GM23248 (cell line): ENCODE measurements around the gene IHH. TPM values are rescaled to one million over a fixed set of nuclear protein-coding genes. Genes with fewer than 3 reads are reported as not detected.

Experiments
- DNase-seq: peaks from one replicate; pipeline ENCODE4 v3.0.0-alpha.2; 2015
- H2AFZ ChIP-seq: fragments of 200-600 bp; sonication (generic); 2 replicates; pipeline ENCODE4 v1.6.1; 2016; ENCODE audit warnings: antibody characterized with exemption
- H3F3A ChIP-seq: fragments of 200-600 bp; sonication (generic); 2 replicates; pipeline ENCODE4 v1.6.1; 2016; ENCODE audit warnings: mild to moderate bottlenecking, antibody characterized with exemption, mixed run types; ENCODE audit not compliant: insufficient read depth
- H3K27ac ChIP-seq: fragments of 200-600 bp; sonication (generic); 2 replicates; pipeline ENCODE4 v1.5.1; 2016; ENCODE audit warnings: mild to moderate bottlenecking
- H3K27me3 ChIP-seq: fragments of 200-600 bp; sonication (generic); replicated peaks from 2 replicates; pipeline ENCODE4 v1.6.1; 2016; ENCODE audit warnings: mild to moderate bottlenecking; ENCODE audit not compliant: insufficient read depth
- H3K36me3 ChIP-seq: fragments of 200-600 bp; sonication (generic); 2 replicates; pipeline ENCODE4 v1.6.1; 2016; ENCODE audit warnings: low read depth, mild to moderate bottlenecking
- H3K4me1 ChIP-seq: fragments of 200-600 bp; sonication (generic); 2 replicates; pipeline ENCODE4 v1.6.1; 2016; ENCODE audit warnings: mild to moderate bottlenecking; ENCODE audit not compliant: insufficient read depth
- H3K4me2 ChIP-seq: fragments of 200-600 bp; sonication (generic); one replicate; pipeline ENCODE4 v1.6.1; 2016; ENCODE audit warnings: mild to moderate bottlenecking; ENCODE audit not compliant: unreplicated experiment
- H3K4me3 ChIP-seq: fragments of 200-600 bp; sonication (generic); 2 replicates; pipeline ENCODE4 v1.5.1; 2016; ENCODE audit warnings: mild to moderate bottlenecking
- H3K79me2 ChIP-seq: fragments of 200-600 bp; sonication (generic); 2 replicates; pipeline ENCODE4 v1.6.1; 2016; ENCODE audit warnings: mild to moderate bottlenecking; ENCODE audit not compliant: insufficient read depth
- H3K9ac ChIP-seq: fragments of 200-600 bp; sonication (generic); 2 replicates; pipeline ENCODE4 v1.6.1; 2016; ENCODE audit warnings: mild to moderate bottlenecking
- H3K9me2 ChIP-seq: fragments of 200-600 bp; sonication (generic); 2 replicates; pipeline ENCODE4 v1.6.1; 2016; ENCODE audit warnings: mixed run types, mild to moderate bottlenecking, moderate library complexity; ENCODE audit not compliant: insufficient read depth
- H3K9me3 ChIP-seq: fragments of 200-600 bp; sonication (generic); one replicate; pipeline ENCODE4 v1.6.1; 2017; ENCODE audit warnings: low read depth
- H4K20me1 ChIP-seq: fragments of 200-600 bp; sonication (generic); 2 replicates; pipeline ENCODE4 v1.6.0; 2016; ENCODE audit not compliant: insufficient read depth
- EZH2 ChIP-seq: fragments of 200-600 bp; sonication (generic); IDR thresholded peaks from 2 replicates; pipeline ENCODE4 v1.6.1; 2018; ENCODE audit warnings: antibody characterized with exemption, mild to moderate bottlenecking; ENCODE audit not compliant: insufficient read depth, poor library complexity, severe bottlenecking
- EZH2phosphoT487 ChIP-seq: fragments of 200-600 bp; sonication (generic); IDR thresholded peaks from 2 replicates; pipeline ENCODE4 v1.6.1; 2018; ENCODE audit warnings: antibody characterized with exemption, moderate library complexity, mild to moderate bottlenecking, low read depth; ENCODE audit not compliant: insufficient read depth
- WGBS, 2 experiments: methylation state at CpG; one replicate each; pipeline ENCODE4 v1.1.6; 2015 to 2017; ENCODE audit warnings: low lambda C conversion rate in 2 of 2, low coverage in 1 of 2; ENCODE audit errors: missing lambda C conversion rate in 2 of 2; 5-methylcytosine and 5-hydroxymethylcytosine counted together
- in situ Hi-C: fragments of 300-500 bp; cut with MboI; formaldehyde crosslinking; loops from 2 replicates; pipeline ENCODE4 v1.15.0; 2020
- polyA plus RNA-seq: library from polyadenylated mRNA; unstranded; fragments of >200 nt; fragmentation: Nextera tagmentation; extraction: Ambion mirVana; gene quantifications from 2 replicates; pipeline ENCODE4 v1.2.1, GENCODE V29; 2016
- total RNA-seq: library from RNA; depleted of rRNA; stranded (reverse); fragments of >200 nt; shearing (Covaris generic); gene quantifications from 2 replicates; pipeline ENCODE4 v1.2.3, GENCODE V29; 2014

Gene IHH
- total and polyA plus RNA-seq, 2 experiments from 2014 or later = not detected

GRCh38 chr2:219090436-219091299, 29.9 kb upstream of the IHH start:
- H3K9me3 ChIP-seq = no peaks in the 10 kb centered on the region
- no peaks in the 10 kb centered on the region for H3K36me3 ChIP-seq
- in situ Hi-C loops = no loop called here
- H3K4me2 ChIP-seq = no peak overlapping the region
- DNase-seq = no peak
- no peaks in the 10 kb centered on the region for H3K79me2 ChIP-seq
- H3K9ac ChIP-seq = no peak overlapping the region
- no peaks in the 10 kb centered on the region for H3K27me3 ChIP-seq
- H3K27ac ChIP-seq = no peak overlapping the region
- 62% methylated on average over 4 of the region's 4 CpGs for WGBS, 2 experiments
- H3K4me3 ChIP-seq = no peak overlapping the region
- no peaks in the 10 kb centered on the region for H3K4me1 ChIP-seq
- TF ChIP-seq EZH2 (no peak), EZH2phosphoT487 (no peak)
- H3F3A ChIP-seq = no peaks in the 10 kb centered on the region
- H2AFZ ChIP-seq = no peak overlapping the region
- H4K20me1 ChIP-seq = no peaks in the 10 kb centered on the region
- no peaks in the 10 kb centered on the region for H3K9me2 ChIP-seq

- WGBS, 2 experiments = 94 to 95% methylated on average over 4 of the region's 4 CpGs
- Histone ChIP-seq H3K4me3 (no peak overlapping the region), H2AFZ (no peak overlapping the region), H4K20me1 (no peaks in the 10 kb centered on the region), H3K27me3 (no peaks in the 10 kb centered on the region), H3K9me3 (no peaks in the 10 kb centered on the region), H3K4me1 (no peaks in the 10 kb centered on the region), H3F3A (no peaks in the 10 kb centered on the region), H3K9me2 (no peaks in the 10 kb centered on the region), H3K36me3 (no peaks in the 10 kb centered on the region), H3K4me2 (no peak overlapping the region), H3K79me2 (no peaks in the 10 kb centered on the region), H3K27ac (no peak overlapping the region), H3K9ac (no peak overlapping the region)
- TF ChIP-seq EZH2phosphoT487 = no peak
- no peak for TF ChIP-seq EZH2
- no peak for DNase-seq
- in situ Hi-C loops = no loop called here
Measured at GRCh38 chr2:219089330-219089729, 28.6 kb upstream of the IHH start.

GRCh38 chr2:219087848-219088247, 27.1 kb upstream of the IHH start:
- no peak overlapping the region for H3K4me3 ChIP-seq
- no peaks in the 10 kb centered on the region for H3K36me3 ChIP-seq
- no peaks in the 10 kb centered on the region for H3F3A ChIP-seq
- H3K9me2 ChIP-seq = no peaks in the 10 kb centered on the region
- no peak overlapping the region for H2AFZ ChIP-seq
- no peak overlapping the region for H3K27ac ChIP-seq
- TF ChIP-seq EZH2 = no peak
- TF ChIP-seq EZH2phosphoT487 = no peak
- H3K79me2 ChIP-seq = no peaks in the 10 kb centered on the region
- no peak overlapping the region for H3K9ac ChIP-seq
- 81 to 87% methylated on average over 1 of the region's 1 CpG for WGBS, 2 experiments
- no peak overlapping the region for H3K4me2 ChIP-seq
- H3K4me1 ChIP-seq = no peaks in the 10 kb centered on the region
- H3K27me3 ChIP-seq = no peaks in the 10 kb centered on the region; the same call in 1 of the 2 replicates
- no peaks in the 10 kb centered on the region for H4K20me1 ChIP-seq
- in situ Hi-C loops = no loop called here
- DNase-seq = peak; percentile 6
- no peaks in the 10 kb centered on the region for H3K9me3 ChIP-seq

GRCh38 chr2:219087361-219087760, 26.6 kb upstream of the IHH start:
- Histone ChIP-seq H3K27ac (no peak overlapping the region), H4K20me1 (no peaks in the 10 kb centered on the region), H2AFZ (no peak overlapping the region), H3K36me3 (no peaks in the 10 kb centered on the region), H3K79me2 (no peaks in the 10 kb centered on the region), H3F3A (no peaks in the 10 kb centered on the region), H3K4me3 (no peak overlapping the region), H3K9me2 (no peaks in the 10 kb centered on the region), H3K27me3 (no peaks in the 10 kb centered on the region; the same call in 1 of the 2 replicates), H3K9me3 (no peaks in the 10 kb centered on the region), H3K4me1 (no peaks in the 10 kb centered on the region), H3K4me2 (no peak overlapping the region), H3K9ac (no peak overlapping the region)
- 90 to 92% methylated on average over 5 of the region's 5 CpGs for WGBS, 2 experiments
- TF ChIP-seq EZH2phosphoT487 = no peak
- no peak for TF ChIP-seq EZH2
- no peak for DNase-seq
- in situ Hi-C loops = no loop called here
